Epithelial cell of prostate (primary cell): ENCODE measurements around the gene MCF2L.
"Not testable (repeated sequence)": the region's sequence is repeated elsewhere in the genome, so short reads cannot be mapped to it uniquely, and the experiment has no call there.

Source experiments
- DNase-seq: peaks from one replicate; pipeline ENCODE4 v3.0.0-alpha.2; 2011; ENCODE audit warnings: low read depth, low spot score
- H3K27ac ChIP-seq: fragments of 450-650 bp; 2 replicates; pipeline ENCODE4 v1.5.1; 2017; ENCODE audit warnings: mild to moderate bottlenecking

The MCF2L gene

DNA sequence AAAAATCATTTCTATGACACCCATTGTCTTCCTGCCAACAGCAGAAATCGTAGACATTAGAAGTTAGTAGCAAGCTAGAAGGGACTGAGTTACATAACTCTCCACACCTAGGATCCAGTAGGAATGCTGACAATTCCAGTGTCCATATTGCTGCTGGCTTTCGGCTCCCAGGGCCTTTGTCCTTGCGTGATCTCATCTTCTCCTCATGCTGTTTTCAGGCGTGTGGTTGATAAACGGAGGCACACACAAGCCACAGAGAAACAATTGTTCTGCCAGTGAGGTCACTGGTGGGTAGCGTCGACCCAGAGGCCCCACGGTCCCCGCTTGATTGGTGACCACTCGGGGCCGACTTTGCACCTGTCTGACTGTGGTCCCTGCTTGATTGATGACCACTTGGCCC, 104.9 kb downstream of the MCF2L start:
- DNase-seq: no peak
- H3K27ac ChIP-seq: no peak overlapping the region

- no peak for DNase-seq
- no peak overlapping the region for H3K27ac ChIP-seq
Observed at GRCh38 chr13:113074401-113074800, 105.4 kb downstream of the MCF2L start.

DNA sequence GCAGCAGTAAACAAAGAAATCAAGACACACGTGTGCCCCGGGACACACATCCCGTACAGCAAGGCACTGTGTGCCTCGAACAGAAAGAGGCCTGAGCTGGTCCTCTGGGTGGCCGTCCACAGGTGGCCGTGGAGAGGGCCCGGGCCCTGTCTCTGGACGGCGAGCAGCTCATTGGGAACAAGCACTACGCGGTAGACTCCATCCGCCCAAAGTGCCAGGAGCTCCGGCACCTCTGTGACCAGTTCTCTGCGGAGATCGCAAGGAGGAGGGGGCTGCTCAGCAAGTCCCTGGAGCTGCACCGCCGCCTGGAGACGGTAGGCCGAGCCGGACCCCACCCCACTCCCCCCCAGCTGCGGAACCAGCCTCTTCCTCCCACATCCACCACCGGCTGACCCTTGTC, 105.9 kb downstream of the MCF2L start:
- H3K27ac ChIP-seq: no peak overlapping the region
- DNase-seq: no peak

GRCh38 chr13:113075711-113076110, 106.7 kb downstream of the MCF2L start:
- H3K27ac ChIP-seq: no peak overlapping the region
- no peak for DNase-seq

DNA sequence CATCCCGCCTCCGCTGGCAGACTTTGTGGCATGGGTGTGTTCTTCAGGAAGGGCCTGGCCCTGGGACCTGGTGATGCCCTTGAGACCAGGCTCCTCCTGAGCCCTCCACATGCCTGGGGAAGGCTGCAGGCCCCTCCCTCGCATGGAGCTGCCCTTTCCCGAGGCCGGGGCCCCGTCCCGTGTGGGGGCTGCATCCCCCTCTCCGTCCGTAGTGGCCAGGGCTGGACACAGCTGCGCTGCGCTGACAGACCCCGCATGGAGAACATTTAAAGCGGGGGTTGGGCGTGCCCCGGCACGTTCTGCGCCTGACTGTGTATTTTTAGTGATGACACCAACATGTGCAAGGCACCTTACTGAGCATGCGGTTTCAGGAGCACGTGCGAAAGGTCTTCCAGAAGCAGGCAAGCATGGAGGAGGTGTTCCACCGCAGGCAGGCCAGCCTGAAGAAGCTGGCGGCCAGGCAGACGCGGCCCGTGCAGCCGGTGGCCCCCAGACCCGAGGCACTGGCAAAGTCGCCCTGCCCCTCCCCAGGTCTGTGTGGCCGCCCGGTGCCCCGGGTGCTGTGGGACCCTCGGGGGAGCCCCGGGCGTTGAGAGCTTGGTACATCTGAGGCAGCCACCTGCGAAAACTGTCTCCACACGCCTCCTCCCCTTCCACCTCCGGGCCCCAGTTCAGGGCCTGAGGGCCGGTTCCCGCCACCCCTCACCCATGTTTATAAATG, 107.8 kb downstream of the MCF2L start:
- no peak for DNase-seq
- no peak overlapping the region for H3K27ac ChIP-seq

DNA sequence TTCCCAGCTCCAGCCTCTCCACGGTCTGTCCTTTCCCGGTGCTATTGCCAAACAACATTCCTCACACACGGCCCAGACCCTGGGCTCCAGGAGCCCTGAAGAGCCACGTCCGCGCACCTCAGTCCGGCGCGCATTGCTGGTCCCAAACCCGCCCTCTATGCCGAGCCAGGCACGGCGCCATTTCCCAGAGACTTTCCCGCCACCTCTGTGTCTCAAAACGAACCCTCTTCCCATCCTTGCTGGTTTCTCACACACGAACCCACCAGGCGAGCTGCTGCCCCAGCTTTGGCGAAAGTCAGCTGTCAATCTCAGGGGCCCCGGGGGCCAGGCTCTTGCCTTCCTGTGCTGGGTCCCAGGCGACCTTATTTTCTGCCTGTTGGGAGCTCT, 108.5 kb downstream of the MCF2L start:
- H3K27ac ChIP-seq: no peak overlapping the region
- no peak for DNase-seq

- no peak overlapping the region for H3K27ac ChIP-seq
- DNase-seq: no peak
Observed at GRCh38 chr13:113077953-113078901, 109.2 kb downstream of the MCF2L start.

GRCh38 chr13:113078902-113079780, 110.1 kb downstream of the MCF2L start:
- DNase-seq: no peak
- no peak overlapping the region for H3K27ac ChIP-seq

DNA sequence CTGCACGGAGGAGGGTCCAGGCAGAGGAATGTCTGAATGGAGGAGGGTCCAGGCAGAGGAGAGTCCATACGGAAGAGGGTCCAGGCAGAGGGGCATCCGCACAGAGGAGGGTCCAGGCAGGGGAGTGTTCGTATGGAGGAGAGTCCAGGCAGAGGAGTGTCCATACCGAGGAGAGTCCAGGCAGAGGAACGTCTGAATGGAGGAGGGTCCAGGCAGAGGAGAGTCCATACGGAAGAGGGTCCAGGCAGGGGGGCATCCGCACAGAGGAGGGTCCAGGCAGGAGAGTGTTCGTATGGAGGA, 110.7 kb downstream of the MCF2L start:
- not testable (repeated sequence) for H3K27ac ChIP-seq, DNase-seq

DNA sequence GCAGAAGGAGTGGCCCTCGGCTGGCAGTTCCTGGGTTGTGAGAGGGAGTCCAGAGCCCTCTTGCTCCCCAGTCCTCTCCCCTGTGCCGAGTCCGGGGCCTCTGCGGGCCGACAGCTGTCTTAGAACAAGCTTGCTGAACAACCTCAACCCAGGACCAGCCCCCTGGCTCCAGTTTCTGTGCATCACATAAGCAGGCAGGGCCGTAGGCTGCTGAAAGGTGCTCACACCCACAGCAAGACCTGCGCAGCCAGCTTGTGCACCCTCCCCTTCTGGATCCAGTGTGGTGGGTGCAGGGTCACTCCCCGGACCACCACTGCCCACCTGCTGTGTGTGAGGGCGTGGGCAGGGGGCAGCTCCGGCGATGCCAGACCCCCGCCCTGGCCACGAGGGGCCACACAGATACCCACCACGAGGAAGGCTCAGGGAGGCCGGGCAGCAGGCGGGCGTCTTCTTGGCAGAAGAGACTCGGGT, 111.4 kb downstream of the MCF2L start:
- DNase-seq: no peak
- H3K27ac ChIP-seq: no peak overlapping the region

- no peak for DNase-seq
- H3K27ac ChIP-seq: no peak overlapping the region
Observed at GRCh38 chr13:113080901-113081521, 112.0 kb downstream of the MCF2L start.

GRCh38 chr13:113082198-113083021, 113.4 kb downstream of the MCF2L start:
- H3K27ac ChIP-seq: no peak overlapping the region
- no peak for DNase-seq

DNA sequence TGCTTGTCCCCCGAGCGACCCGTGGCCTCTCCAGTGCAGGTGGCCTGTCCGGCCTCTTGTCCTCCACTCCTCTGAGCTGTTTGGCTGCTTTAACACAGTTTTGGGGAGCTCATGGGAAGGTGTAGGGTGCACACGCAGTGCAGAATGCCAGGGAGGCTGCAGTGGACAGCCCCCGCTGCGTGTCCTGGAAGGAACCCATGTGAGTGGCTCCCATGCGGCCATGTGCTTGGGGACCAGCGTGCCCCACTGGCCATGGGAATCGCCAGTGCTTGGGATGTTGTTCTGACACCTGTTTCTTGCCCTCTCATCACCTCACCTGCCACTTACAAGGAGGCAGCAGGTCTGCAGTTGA, 114.0 kb downstream of the MCF2L start:
- DNase-seq: no peak
- H3K27ac ChIP-seq: no peak overlapping the region

DNA sequence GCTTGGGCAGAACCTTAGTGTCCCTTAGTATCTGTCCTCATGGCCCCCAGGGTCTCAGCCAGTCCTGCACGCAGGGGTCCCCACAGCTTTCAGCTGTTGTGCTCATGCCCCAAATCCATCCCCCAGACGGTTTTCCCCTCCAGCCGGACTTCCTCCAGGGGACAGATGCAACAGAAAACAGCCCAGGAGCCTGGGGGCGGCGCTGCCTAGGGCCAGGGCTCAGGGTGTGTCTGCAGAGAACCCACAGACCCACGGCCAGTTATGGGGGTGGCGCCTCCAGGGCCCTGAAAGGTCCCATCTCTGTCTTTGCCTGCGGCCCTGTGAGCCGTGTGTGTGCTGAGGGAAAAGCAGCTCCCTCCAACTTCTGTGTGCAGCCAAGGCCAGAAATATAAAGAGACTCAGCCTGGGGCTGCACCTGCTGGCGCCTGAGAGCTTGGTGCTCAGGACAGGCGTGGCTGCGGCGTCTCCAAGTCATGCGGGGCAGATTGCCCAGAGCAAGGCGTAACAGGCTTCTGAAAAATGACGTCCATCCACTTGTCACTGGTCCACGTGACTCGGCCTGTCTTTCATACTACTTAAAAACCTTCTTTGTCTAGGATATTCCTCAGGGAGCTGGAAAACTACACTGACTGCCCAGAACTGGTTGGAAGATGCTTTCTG, 114.5 kb downstream of the MCF2L start:
- DNase-seq: peak; percentile 20

GRCh38 chr13:113084094-113084942, 115.3 kb downstream of the MCF2L start:
- H3K27ac ChIP-seq: no peak overlapping the region
- DNase-seq: no peak

More for the DNA sequence above, 114.5 kb downstream of the MCF2L start:
- H3K27ac ChIP-seq: no peak overlapping the region

- DNase-seq: no peak
- no peak overlapping the region for H3K27ac ChIP-seq
Observed at GRCh38 chr13:113084943-113085540, 116.0 kb downstream of the MCF2L start.

GRCh38 chr13:113086031-113086750, 117.2 kb downstream of the MCF2L start:
- H3K27ac ChIP-seq: no peak overlapping the region
- DNase-seq: no peak
